Astrocyte (in vitro differentiated cells and primary cell): ENCODE measurements around the gene USP17L15. TPM values are rescaled to one million over a fixed set of nuclear protein-coding genes. Genes with fewer than 3 reads are reported as not detected.
"Not testable (repeated sequence)": the region's sequence is repeated elsewhere in the genome, so short reads cannot be mapped to it uniquely, and the experiment has no call there.

Experiments used
- DNase-seq: peaks from one replicate; pipeline ENCODE4 v3.0.0-alpha.2; 2010; ENCODE audit warnings: low read depth
- FAIRE-seq: peaks from 2 replicates; lab custom pipeline; 2011; peaks lifted over from hg19 to GRCh38; lab: Jason Lieb, UNC
- H2AFZ ChIP-seq: 2 replicates; pipeline ENCODE4 v1.6.0; 2012; ENCODE audit warnings: low read depth, low read length, inconsistent platforms
- H3K27ac ChIP-seq: 2 replicates; pipeline ENCODE4 v1.5.1; 2011; ENCODE audit warnings: low read depth, low read length, inconsistent platforms
- H3K27me3 ChIP-seq: 2 replicates; pipeline ENCODE4 v1.6.0; 2011; ENCODE audit warnings: low read length, inconsistent platforms; ENCODE audit not compliant: insufficient read depth
- H3K36me3 ChIP-seq: 2 replicates; pipeline ENCODE4 v1.5.1; 2011; ENCODE audit warnings: low read length, inconsistent platforms; ENCODE audit not compliant: insufficient read depth
- H3K4me1 ChIP-seq: 2 replicates; pipeline ENCODE4 v1.5.1; 2011; ENCODE audit warnings: low read length, inconsistent platforms; ENCODE audit not compliant: insufficient read depth
- H3K4me2 ChIP-seq: 2 replicates; pipeline ENCODE4 v1.6.0; 2012; ENCODE audit warnings: low read length, inconsistent platforms
- H3K4me3 ChIP-seq: 2 replicates; pipeline ENCODE4 v1.5.1; 2011; ENCODE audit warnings: low read depth, mild to moderate bottlenecking, low read length, inconsistent platforms; ENCODE audit not compliant: insufficient read depth
- H3K79me2 ChIP-seq: 2 replicates; pipeline ENCODE4 v1.6.0; 2012; ENCODE audit warnings: mild to moderate bottlenecking, low read length, inconsistent platforms; ENCODE audit not compliant: insufficient read depth
- H3K9ac ChIP-seq: 2 replicates; pipeline ENCODE4 v1.6.0; 2012; ENCODE audit warnings: mild to moderate bottlenecking, low read length, inconsistent platforms
- H3K9me3 ChIP-seq: 2 replicates; pipeline ENCODE4 v1.5.1; 2012; ENCODE audit warnings: low read depth, mild to moderate bottlenecking, low read length, inconsistent platforms; ENCODE audit not compliant: insufficient read depth
- H4K20me1 ChIP-seq: 2 replicates; pipeline ENCODE4 v1.6.0; 2012; ENCODE audit warnings: low read length, inconsistent platforms; ENCODE audit not compliant: insufficient read depth
- H3K27ac Mint-ChIP-seq: one replicate; pipeline ENCODE4 v1.8.0; 2021; ENCODE audit warnings: mild to moderate bottlenecking, mixed read lengths; ENCODE audit not compliant: unreplicated experiment
- H3K27me3 Mint-ChIP-seq: one replicate; pipeline ENCODE4 v1.8.0; 2021; ENCODE audit warnings: low read depth, mixed read lengths; ENCODE audit not compliant: unreplicated experiment
- H3K36me3 Mint-ChIP-seq: one replicate; pipeline ENCODE4 v1.8.0; 2021; ENCODE audit warnings: low read depth, mixed read lengths; ENCODE audit not compliant: unreplicated experiment
- H3K4me1 Mint-ChIP-seq: one replicate; pipeline ENCODE4 v1.8.0; 2021; ENCODE audit warnings: low read depth, mixed read lengths; ENCODE audit not compliant: unreplicated experiment
- H3K4me3 Mint-ChIP-seq: one replicate; pipeline ENCODE4 v1.8.0; 2021; ENCODE audit warnings: mild to moderate bottlenecking, moderate library complexity, mixed read lengths; ENCODE audit not compliant: unreplicated experiment
- H3K9me3 Mint-ChIP-seq: one replicate; pipeline ENCODE4 v1.8.0; 2021; ENCODE audit warnings: mild to moderate bottlenecking, mixed read lengths; ENCODE audit not compliant: unreplicated experiment
- total RNA-seq: library from RNA; stranded (reverse); gene quantifications from 2 replicates; pipeline ENCODE4 v1.2.1, GENCODE V29; 2021

USP17L15 gene
- total RNA-seq, 1 donor from 2014 or later, result not detected

- not testable (repeated sequence) for H3K4me3 ChIP-seq, FAIRE-seq, H3K36me3 Mint-ChIP-seq, H2AFZ ChIP-seq, DNase-seq, H3K4me3 Mint-ChIP-seq, H4K20me1 ChIP-seq, H3K27me3 ChIP-seq, H3K27me3 Mint-ChIP-seq, H3K4me2 ChIP-seq, H3K9me3 Mint-ChIP-seq, H3K4me1 ChIP-seq, H3K79me2 ChIP-seq, H3K9me3 ChIP-seq, H3K9ac ChIP-seq, H3K27ac Mint-ChIP-seq, H3K36me3 ChIP-seq, H3K4me1 Mint-ChIP-seq, H3K27ac ChIP-seq
These were observed 3.9 kb upstream of the USP17L15 start for GRCh38 chr4:9230249-9230648.

GRCh38 chr4:9238461-9238860 is 4.3 kb downstream of the USP17L15 start:
- H3K4me1 ChIP-seq, H3K9me3 ChIP-seq, H3K36me3 ChIP-seq, FAIRE-seq, H3K4me3 ChIP-seq, H3K4me2 ChIP-seq, H3K27ac Mint-ChIP-seq, H3K9ac ChIP-seq, H3K27me3 Mint-ChIP-seq, H3K9me3 Mint-ChIP-seq, H3K27ac ChIP-seq, H3K4me3 Mint-ChIP-seq, H2AFZ ChIP-seq, H4K20me1 ChIP-seq, H3K36me3 Mint-ChIP-seq, H3K27me3 ChIP-seq, H3K79me2 ChIP-seq, H3K4me1 Mint-ChIP-seq: not testable (repeated sequence)
- peak; percentile 0 for DNase-seq

GRCh38 chr4:9243579-9243978 is 9.4 kb downstream of the USP17L15 start, which contains the start of gene USP17L17:
Gene USP17L17 (plus strand): TSS chr4:9243879. CDS start chr4:9243879, 0 bp downstream.
- H4K20me1 ChIP-seq, H3K4me2 ChIP-seq, H2AFZ ChIP-seq, H3K79me2 ChIP-seq, H3K36me3 Mint-ChIP-seq, H3K9me3 ChIP-seq, H3K4me3 ChIP-seq, DNase-seq, H3K36me3 ChIP-seq, H3K27me3 Mint-ChIP-seq, FAIRE-seq, H3K27ac Mint-ChIP-seq, H3K4me1 ChIP-seq, H3K9ac ChIP-seq, H3K27me3 ChIP-seq, H3K4me1 Mint-ChIP-seq, H3K9me3 Mint-ChIP-seq, H3K27ac ChIP-seq, H3K4me3 Mint-ChIP-seq: not testable (repeated sequence)

- not testable (repeated sequence) for H3K9ac ChIP-seq, H3K9me3 Mint-ChIP-seq, H4K20me1 ChIP-seq, H3K9me3 ChIP-seq, H3K27ac ChIP-seq, H3K4me3 ChIP-seq, H3K79me2 ChIP-seq, H3K36me3 Mint-ChIP-seq, H3K36me3 ChIP-seq, FAIRE-seq, H3K27me3 Mint-ChIP-seq, H3K4me1 Mint-ChIP-seq, DNase-seq, H3K27ac Mint-ChIP-seq, H3K27me3 ChIP-seq, H3K4me2 ChIP-seq, H2AFZ ChIP-seq, H3K4me1 ChIP-seq, H3K4me3 Mint-ChIP-seq
These were observed 13.9 kb downstream of the USP17L15 start, which contains the start of gene USP17L18 for GRCh38 chr4:9247953-9248680. Gene USP17L18 (plus strand): TSS chr4:9248630. CDS start chr4:9248630, 0 bp downstream.

GRCh38 chr4:9253078-9253477 is 18.9 kb downstream of the USP17L15 start, which contains the start of gene USP17L19:
Gene USP17L19 (plus strand): TSS chr4:9253378. CDS start chr4:9253378, 0 bp downstream.
- H3K4me2 ChIP-seq, H3K9me3 Mint-ChIP-seq, H4K20me1 ChIP-seq, H2AFZ ChIP-seq, H3K4me1 Mint-ChIP-seq, FAIRE-seq, H3K36me3 ChIP-seq, DNase-seq, H3K9ac ChIP-seq, H3K27me3 Mint-ChIP-seq, H3K4me3 Mint-ChIP-seq, H3K36me3 Mint-ChIP-seq, H3K4me3 ChIP-seq, H3K9me3 ChIP-seq, H3K27ac Mint-ChIP-seq, H3K27ac ChIP-seq, H3K79me2 ChIP-seq, H3K27me3 ChIP-seq, H3K4me1 ChIP-seq: not testable (repeated sequence)

- H3K9ac ChIP-seq, H3K9me3 ChIP-seq, FAIRE-seq, H3K27me3 ChIP-seq, H3K27me3 Mint-ChIP-seq, H3K27ac ChIP-seq, H3K4me3 Mint-ChIP-seq, H3K4me1 Mint-ChIP-seq, H4K20me1 ChIP-seq, H3K4me2 ChIP-seq, H2AFZ ChIP-seq, H3K79me2 ChIP-seq, H3K9me3 Mint-ChIP-seq, H3K4me1 ChIP-seq, H3K36me3 Mint-ChIP-seq, H3K27ac Mint-ChIP-seq, H3K36me3 ChIP-seq, H3K4me3 ChIP-seq, DNase-seq: not testable (repeated sequence)
These were observed 23.6 kb downstream of the USP17L15 start, which contains the start of gene USP17L20 for GRCh38 chr4:9257824-9258223. Gene USP17L20 (plus strand): TSS chr4:9258124. CDS start chr4:9258124, 0 bp downstream.
